ENCODE results near the gene CAMK2G.
"Not testable (repeated sequence)": the region's sequence is repeated elsewhere in the genome, so short reads cannot be mapped to it uniquely, and the experiment has no call there.

Gene CAMK2G

DNA sequence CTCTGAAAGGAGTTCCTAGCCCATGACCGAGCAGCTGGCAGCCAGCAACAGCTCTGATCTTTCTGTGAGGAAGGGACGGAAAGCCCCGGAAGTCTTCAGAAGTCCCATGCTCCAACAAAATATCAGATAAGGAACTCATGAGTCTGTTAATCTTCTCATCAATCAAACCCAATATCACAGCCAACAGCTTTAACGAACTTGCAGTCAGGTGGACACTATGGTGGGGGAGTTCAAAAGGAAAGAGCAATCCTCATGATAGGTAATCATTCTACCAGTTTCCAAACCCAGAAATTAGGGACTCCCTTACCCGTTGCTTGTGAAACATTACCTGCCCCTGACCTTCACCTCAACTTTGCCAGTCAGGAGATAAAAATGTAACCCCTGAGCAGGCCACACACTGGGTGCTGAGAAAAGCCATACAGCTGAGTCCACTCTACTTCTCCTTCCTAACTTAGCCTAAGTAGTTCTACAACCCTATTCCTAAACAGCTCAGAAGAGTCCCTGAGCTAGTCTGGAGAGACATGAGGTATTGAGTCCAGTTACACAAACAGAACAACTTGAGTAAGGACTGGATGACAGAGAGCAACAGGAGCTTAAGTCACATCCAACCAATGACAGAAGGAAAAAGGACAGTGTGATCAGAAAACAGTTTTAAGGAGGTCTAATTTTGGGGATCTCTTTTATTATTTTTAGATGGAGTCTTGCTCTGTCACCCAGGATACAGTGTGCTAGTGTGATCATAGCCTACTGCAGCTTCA, 65.1 kb downstream of the CAMK2G start:
- FAIRE-seq = no peak

DNA sequence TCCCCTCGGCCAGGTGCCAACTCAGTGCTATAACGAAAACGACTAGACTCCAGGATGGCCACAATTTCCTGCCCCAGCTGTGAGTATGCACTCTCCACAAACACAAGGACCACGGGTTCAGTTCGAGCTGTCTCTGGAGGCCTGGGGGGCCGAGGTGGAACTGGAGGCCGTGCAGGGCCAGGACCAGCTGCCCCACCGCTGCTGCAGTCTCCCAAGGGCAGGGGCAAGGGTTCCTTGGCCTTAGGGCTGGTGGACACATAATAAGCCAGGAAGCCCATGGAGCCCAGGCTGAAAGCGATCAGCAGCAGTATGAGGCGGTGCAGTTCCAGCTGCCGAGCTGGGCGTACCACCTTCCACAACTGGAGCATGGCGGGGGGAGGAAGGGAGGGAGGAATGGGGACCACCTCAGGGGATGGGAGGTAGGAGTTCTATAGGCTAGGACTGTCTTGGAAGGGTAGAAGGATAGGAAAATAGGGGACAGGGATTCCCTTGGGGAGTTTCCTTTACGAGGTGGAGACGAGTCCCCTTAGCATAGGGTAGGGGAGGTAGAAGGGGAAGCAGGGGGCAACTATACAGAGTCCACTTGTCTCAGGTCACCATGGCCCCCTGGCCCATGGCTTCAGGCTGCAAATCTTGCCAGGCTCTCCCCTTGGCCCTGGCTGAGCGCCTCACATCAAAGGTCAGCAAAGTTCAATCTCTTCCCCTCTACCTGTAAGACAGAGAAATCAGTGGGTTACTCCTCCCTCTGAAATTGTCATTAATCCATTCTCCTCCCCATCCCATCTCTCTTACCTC, 66.1 kb downstream of the CAMK2G start:
- no peak for FAIRE-seq

GRCh38 chr10:73807471-73807870, 66.9 kb downstream of the CAMK2G start:
- FAIRE-seq = no peak

DNA sequence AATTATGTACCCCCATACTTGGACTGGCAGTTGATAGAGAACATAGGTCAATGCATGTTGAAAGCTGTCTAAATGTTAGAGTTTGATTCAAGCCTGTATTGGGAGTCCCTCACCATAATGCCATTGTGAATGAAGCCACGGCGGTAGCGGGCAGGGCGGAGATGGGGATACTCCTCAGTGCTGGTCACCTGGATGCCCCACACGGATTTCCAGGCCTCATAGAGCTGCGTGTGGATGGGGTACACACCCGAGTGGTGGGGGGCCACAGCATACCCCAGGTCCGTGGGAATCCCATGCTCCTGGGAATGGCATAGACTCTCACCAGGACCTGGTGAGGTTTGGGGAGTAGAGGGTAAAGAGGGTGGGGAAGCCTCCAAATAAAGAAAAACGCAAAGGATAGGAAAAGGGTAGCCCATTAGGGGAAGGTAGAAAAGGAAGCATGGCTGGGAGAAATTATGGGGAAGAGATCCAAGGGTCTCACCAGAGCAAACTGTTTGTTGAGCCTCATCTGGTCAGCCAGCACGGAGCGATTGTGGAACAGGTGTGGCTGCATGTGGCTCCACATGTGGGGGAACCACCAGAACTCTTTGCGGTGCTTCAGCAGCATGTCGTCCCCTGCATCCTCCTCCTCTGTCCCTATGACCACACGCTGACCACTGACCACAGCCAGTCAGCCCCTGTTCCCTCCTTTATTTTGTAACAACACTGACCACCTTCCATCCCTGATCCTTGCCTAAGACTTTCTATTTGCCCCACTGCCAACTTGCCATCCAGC, 68.0 kb downstream of the CAMK2G start:
- FAIRE-seq = no peak

- FAIRE-seq = no peak
These were observed 70.6 kb downstream of the CAMK2G start for GRCh38 chr10:73803680-73804286.

DNA sequence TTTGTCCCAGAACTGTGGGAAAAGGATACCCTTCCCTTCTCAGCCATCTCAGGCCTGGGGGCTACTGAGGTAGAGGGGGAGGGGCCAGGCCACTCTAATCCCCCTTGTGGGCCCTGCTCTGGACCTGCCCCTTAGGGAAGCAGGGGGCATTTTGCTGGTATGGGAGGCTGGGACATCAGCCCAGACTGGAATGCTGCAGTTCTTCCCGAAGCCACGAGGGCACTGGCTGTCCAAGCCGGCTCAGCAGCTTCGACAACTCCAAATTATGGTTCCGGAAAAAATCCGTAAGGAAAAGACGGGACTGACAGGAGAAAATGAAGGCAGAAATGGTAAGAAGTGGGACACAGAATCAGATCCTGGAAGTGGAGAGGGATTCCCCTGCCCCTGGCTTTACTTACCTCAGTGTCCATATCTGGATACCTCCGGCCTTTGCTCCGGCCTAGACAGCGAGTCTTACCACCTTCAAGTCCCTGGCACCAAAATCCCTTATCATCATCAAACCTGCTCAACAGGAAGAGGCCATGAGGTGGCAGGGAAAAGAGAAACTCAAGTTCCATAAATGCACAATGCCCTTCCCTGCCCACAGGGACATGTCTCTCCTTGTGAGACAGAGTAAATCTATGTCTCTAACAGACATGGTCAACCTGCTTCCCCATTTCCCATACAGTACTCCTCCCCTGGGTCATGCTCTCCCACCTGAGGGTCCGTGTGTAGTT, 71.9 kb downstream of the CAMK2G start:
- FAIRE-seq = no peak

GRCh38 chr10:73801253-73801590, 73.1 kb downstream of the CAMK2G start:
- FAIRE-seq = no peak

- FAIRE-seq = no peak
These were observed 73.6 kb downstream of the CAMK2G start for GRCh38 chr10:73800560-73801252.

GRCh38 chr10:73799899-73800559, 74.3 kb downstream of the CAMK2G start:
- FAIRE-seq = no peak

- no peak for FAIRE-seq
These were observed 75.3 kb downstream of the CAMK2G start for GRCh38 chr10:73798927-73799560.

DNA sequence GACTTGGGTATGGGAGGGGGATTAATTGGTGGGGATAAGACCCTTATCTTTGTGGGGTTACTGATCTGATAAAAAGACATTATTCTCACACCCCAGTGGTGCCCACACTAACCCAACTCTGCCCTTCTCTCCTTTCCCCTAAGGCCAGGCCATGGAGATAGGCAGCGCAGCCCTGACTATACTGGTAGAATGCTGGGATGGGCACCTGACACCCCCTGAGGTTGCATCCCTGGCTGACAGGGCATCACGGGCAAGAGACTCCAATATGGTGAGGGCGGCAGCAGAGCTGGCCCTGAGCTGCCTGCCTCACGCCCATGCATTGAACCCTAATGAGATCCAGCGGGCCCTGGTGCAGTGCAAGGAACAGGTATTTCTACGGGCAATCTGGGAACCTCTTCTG, 76.3 kb downstream of the CAMK2G start:
- no peak for FAIRE-seq

GRCh38 chr10:73797324-73798025, 76.9 kb downstream of the CAMK2G start:
- no peak for FAIRE-seq

GRCh38 chr10:73796766-73797165, 77.6 kb downstream of the CAMK2G start:
- no peak for FAIRE-seq

DNA sequence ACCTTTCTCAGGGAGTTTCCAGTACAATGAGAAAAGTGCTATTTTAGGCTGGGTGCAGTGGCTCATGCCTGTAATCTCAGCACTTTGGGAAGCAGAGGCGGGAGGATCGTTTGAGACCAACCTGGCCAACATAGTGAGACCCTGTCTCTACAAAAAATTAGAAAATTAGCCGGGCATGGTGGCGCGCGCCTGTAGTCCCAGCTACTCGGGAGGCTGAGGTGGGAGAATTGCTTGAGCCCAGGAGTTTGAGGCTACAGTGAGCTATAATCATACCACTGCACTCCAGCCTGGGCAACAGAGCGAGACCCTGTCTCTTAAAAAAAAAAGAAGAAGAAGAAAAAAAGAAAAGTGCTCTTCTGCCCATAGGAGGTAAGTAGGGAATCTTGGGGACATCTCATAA, 78.3 kb downstream of the CAMK2G start:
- not testable (repeated sequence) for FAIRE-seq

- not testable (repeated sequence) for FAIRE-seq
These were observed 78.9 kb downstream of the CAMK2G start for GRCh38 chr10:73795491-73795890.

- FAIRE-seq = no peak
These were observed 80.9 kb downstream of the CAMK2G start for GRCh38 chr10:73793456-73793855.

- no peak for FAIRE-seq
These were observed 82.4 kb downstream of the CAMK2G start for GRCh38 chr10:73791871-73792400.

DNA sequence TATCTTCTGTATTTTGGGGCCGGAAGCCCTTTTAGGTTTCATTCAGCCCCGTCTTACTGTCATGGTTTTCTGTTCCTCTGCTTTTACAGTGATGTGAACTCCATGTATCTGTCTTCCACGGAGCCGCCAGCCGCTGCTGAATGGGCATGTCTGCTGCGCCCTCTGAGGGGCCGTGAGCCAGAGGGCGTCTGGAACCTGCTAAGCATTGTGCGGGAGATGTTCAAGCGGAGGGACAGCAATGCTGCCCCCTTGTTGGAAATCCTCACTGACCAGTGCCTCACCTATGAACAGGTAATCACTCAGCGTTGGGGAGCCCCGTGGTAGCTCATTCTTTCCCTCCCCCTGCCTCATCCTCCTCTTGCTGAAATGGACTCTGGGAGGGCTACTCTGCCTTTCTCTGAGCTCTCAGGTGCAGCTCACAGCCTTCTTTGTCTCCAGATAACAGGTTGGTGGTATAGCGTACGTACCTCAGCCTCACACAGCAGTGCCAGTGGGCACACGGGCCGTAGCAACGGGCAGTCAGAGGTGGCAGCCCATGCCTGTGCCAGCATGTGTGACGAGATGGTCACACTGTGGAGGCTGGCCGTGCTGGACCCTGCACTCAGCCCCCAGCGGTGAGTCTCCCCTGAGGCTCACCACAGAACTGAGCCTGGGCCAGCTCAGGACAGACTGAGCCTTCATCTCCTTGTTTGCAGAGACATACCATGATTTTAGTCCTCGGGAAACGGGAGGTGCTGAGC, 83.3 kb downstream of the CAMK2G start:
- FAIRE-seq = no peak

DNA sequence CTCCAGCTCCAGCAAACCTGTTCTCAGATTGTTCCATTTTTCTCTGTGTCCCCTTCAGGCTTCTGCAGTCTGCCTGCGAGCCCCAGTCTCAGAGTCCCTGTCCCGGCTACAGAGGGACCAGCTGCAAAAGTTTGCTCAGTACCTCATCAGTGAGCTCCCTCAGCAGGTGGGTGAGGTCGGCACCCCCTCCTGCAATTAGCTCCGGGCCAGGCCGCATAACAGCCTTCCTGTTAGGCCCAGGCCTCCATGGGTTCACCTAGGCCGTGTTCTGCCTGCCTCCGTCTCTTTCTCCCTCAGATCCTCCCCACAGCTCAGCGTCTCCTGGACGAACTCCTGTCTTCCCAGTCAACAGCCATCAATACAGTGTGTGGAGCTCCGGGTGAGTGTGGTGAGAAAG, 84.7 kb downstream of the CAMK2G start:
- no peak for FAIRE-seq
